HCT116 (cell line): ENCODE data around the gene WNT7B. TPM values are rescaled to one million over a fixed set of nuclear protein-coding genes. Genes with fewer than 3 reads are reported as not detected.

Experiments
- ATAC-seq: fragments of 200-7000 bp; cut with Tn5 transposase; 2 replicates; pipeline ENCODE4 v1.9.1; 2020; ENCODE audit warnings: mild to moderate bottlenecking, moderate library complexity
- BruUV-seq: library from RNA; stranded (reverse); fragments of 400-500 nt; replicated peaks from 2 replicates; lab custom pipeline; 2021; lab: Mats Ljungman, UMichigan
- CTCF ChIA-PET: fragments of 300-600 bp; sonication (Branson Sonifier 250); formaldehyde crosslinking; loops from one replicate; lab custom pipeline; 2021; ENCODE audit warnings: antibody characterized with exemption; lab: Charles Lee
- POLR2A ChIA-PET: fragments of 300-600, 350-600 bp; sonication (Branson Sonifier 250); formaldehyde crosslinking; loops from one replicate; lab custom pipeline; 2021; ENCODE audit warnings: antibody characterized with exemption; lab: Charles Lee
- RAD21 ChIA-PET, 2 experiments: fragments of 300-600 bp; sonication (Branson Sonifier 250); formaldehyde crosslinking; loops; one replicate each; lab custom pipeline; 2023; ENCODE audit warnings: low total read pairs in 2 of 2; ENCODE audit not compliant: uncharacterized antibody in 2 of 2, unreplicated experiment in 2 of 2, low non-redundant PET in 1 of 2; lab: Charles Lee
- DNase-seq: peaks from one replicate; pipeline ENCODE4 v3.0.0-alpha.2; 2010; ENCODE audit warnings: low read depth, low spot score
- H2AFZ ChIP-seq: fragments of 200-600 bp; shearing (Covaris generic), sonication (generic); 2 replicates; pipeline ENCODE4 v1.6.1; 2017; ENCODE audit warnings: low read depth, mixed run types, mixed read lengths, antibody characterized with exemption, low read length; ENCODE audit not compliant: poor library complexity, severe bottlenecking
- H3K27ac ChIP-seq: 2 replicates; pipeline ENCODE4 v1.5.1; 2012; ENCODE audit warnings: low read depth, low read length
- H3K27me3 ChIP-seq: fragments of 200-600 bp; sonication (generic); 2 replicates; pipeline ENCODE4 v1.6.1; 2016; ENCODE audit warnings: mixed run types, low read length, mixed read lengths; ENCODE audit not compliant: insufficient read depth
- H3K36me3 ChIP-seq, 2 experiments: fragments of 200-500 bp in 1 of 2; fragments of 200-600 bp in 1 of 2; sonication (Bioruptor generic) in 1 of 2; sonication (generic) in 1 of 2; 2 replicates each; pipeline versions ENCODE4 v1.5.1 to v1.6.1; 2014 to 2016; ENCODE audit warnings: low read length in 2 of 2, inconsistent platforms in 1 of 2, mixed read lengths in 1 of 2, mixed run types in 1 of 2; ENCODE audit not compliant: insufficient read depth in 2 of 2, control insufficient read depth in 1 of 2
- H3K4me1 ChIP-seq, 2 experiments: fragments of 200-600 bp in 1 of 2; sonication (generic) in 1 of 2; 2 replicates each; pipeline versions ENCODE4 v1.5.1 to v1.6.1; 2012 to 2017; ENCODE audit warnings: low read length in 2 of 2, inconsistent platforms in 1 of 2, mild to moderate bottlenecking in 1 of 2, mixed read lengths in 1 of 2, mixed run types in 1 of 2, moderate library complexity in 1 of 2; ENCODE audit not compliant: insufficient read depth in 2 of 2, control insufficient read depth in 1 of 2
- H3K4me2 ChIP-seq: fragments of 200-600 bp; sonication (generic); 2 replicates; pipeline ENCODE4 v1.6.1; 2017; ENCODE audit warnings: mixed run types, low read length, mixed read lengths
- H3K4me3 ChIP-seq, 2 experiments: fragments of 200-600 bp in 1 of 2; sonication (generic) in 1 of 2; replicated peaks in 1 of 2; 2 replicates each; pipeline ENCODE4 v1.5.1; 2011 to 2016; ENCODE audit warnings: low read length in 2 of 2, control low read depth in 1 of 2, low read depth in 1 of 2, mild to moderate bottlenecking in 1 of 2, mixed read lengths in 1 of 2, mixed run types in 1 of 2
- H3K79me2 ChIP-seq: fragments of 200-600 bp; sonication (generic); 2 replicates; pipeline ENCODE4 v1.6.1; 2017; ENCODE audit warnings: mild to moderate bottlenecking, mixed run types, low read length, moderate library complexity, mixed read lengths; ENCODE audit not compliant: insufficient read depth
- H3K9ac ChIP-seq: fragments of 200-600 bp; sonication (generic); 2 replicates; pipeline ENCODE4 v1.6.1; 2016; ENCODE audit warnings: low read length, mixed read lengths
- H3K9me2 ChIP-seq: fragments of 200-600 bp; sonication (generic), shearing (Covaris generic); 2 replicates; pipeline ENCODE4 v1.6.1; 2017; ENCODE audit warnings: mixed run types, mild to moderate bottlenecking, moderate library complexity; ENCODE audit not compliant: insufficient read depth
- H3K9me3 ChIP-seq, 2 experiments: fragments of 200-500 bp in 1 of 2; fragments of 200-600 bp in 1 of 2; sonication (Bioruptor generic) in 1 of 2; sonication (generic) in 1 of 2; 2 replicates each; pipeline ENCODE4 v1.6.1; 2014 to 2017; ENCODE audit warnings: low read length in 2 of 2, mixed read lengths in 2 of 2, inconsistent platforms in 1 of 2, low read depth in 1 of 2, mild to moderate bottlenecking in 1 of 2, mixed run types in 1 of 2, moderate library complexity in 1 of 2; ENCODE audit not compliant: control insufficient read depth in 1 of 2, insufficient read depth in 1 of 2
- H4K20me1 ChIP-seq: fragments of 200-600 bp; sonication (generic), shearing (Covaris generic); 2 replicates; pipeline ENCODE4 v1.6.1; 2017; ENCODE audit warnings: mixed run types, mild to moderate bottlenecking, moderate library complexity; ENCODE audit not compliant: insufficient read depth
- CEBPB ChIP-seq: IDR thresholded peaks from 2 replicates; pipeline ENCODE4 v1.6.1; 2012; ENCODE audit warnings: low read depth
- CTCF ChIP-seq, 3 experiments: fragments of 200-600 bp in 1 of 3; sonication (generic) in 1 of 3; IDR thresholded peaks in 2 of 3; conservative IDR thresholded peaks in 1 of 3; 2 replicates each; pipeline ENCODE4 v1.5.1; 2012 to 2017; ENCODE audit warnings: low read depth in 2 of 3, low read length in 2 of 3, antibody characterized with exemption in 1 of 3, borderline replicate concordance in 1 of 3, control low read depth in 1 of 3, mild to moderate bottlenecking in 1 of 3, mixed read lengths in 1 of 3, mixed run types in 1 of 3, moderate library complexity in 1 of 3; ENCODE audit not compliant: insufficient read depth in 1 of 3
- MAX ChIP-seq: IDR thresholded peaks from 2 replicates; pipeline ENCODE4 v1.6.1; 2012
- REST ChIP-seq: IDR thresholded peaks from 2 replicates; pipeline ENCODE4 v1.6.1; 2012; ENCODE audit warnings: low read depth
- SRF ChIP-seq: IDR thresholded peaks from 2 replicates; pipeline ENCODE4 v1.6.1; 2012; ENCODE audit warnings: low read depth
- YY1 ChIP-seq: IDR thresholded peaks from 2 replicates; pipeline ENCODE4 v1.6.1; 2011; ENCODE audit warnings: low read length, low read depth, moderate library complexity, mild to moderate bottlenecking; ENCODE audit not compliant: insufficient replicate concordance; ENCODE audit errors: extremely low read depth
- ZBTB33 ChIP-seq: IDR thresholded peaks from 2 replicates; pipeline ENCODE4 v1.6.1; 2011; ENCODE audit warnings: mild to moderate bottlenecking, low read length, moderate library complexity; ENCODE audit not compliant: insufficient replicate concordance; ENCODE audit errors: extremely low read depth
- ZFX ChIP-seq: fragments of 450-650 bp; IDR thresholded peaks from 2 replicates; pipeline ENCODE4 v1.6.1; 2017
- intact Hi-C: fragments of 100-400 bp; cut with micrococcal nuclease; formaldehyde crosslinking; loops from 2 replicates; pipeline ENCODE4 v1.10.0; 2022
- total RNA-seq: library from RNA; stranded (reverse); gene quantifications from one replicate; pipeline ENCODE4 v1.2.1, GENCODE V29; 2021; ENCODE audit not compliant: unreplicated experiment

The WNT7B gene
- total RNA-seq, 1 experiment from 2014 or later, result 10.5 TPM

- intact Hi-C loops, result no loop called here
- no peak overlapping the region for H3K4me3 ChIP-seq
Measured at GRCh38 chr22:45926433-45926832, 50.5 kb downstream of the WNT7B start.

More at GRCh38 chr22:45926433-45926832, 50.5 kb downstream of the WNT7B start:
- no peaks in the 10 kb centered on the region for H4K20me1 ChIP-seq
- H3K9me2 ChIP-seq, result no peaks in the 10 kb centered on the region
- H3K9ac ChIP-seq, result no peak overlapping the region
- H3K27me3 ChIP-seq, result no peaks in the 10 kb centered on the region
- no peak for TF ChIP-seq CEBPB
- no peak for TF ChIP-seq MAX
- no peak for TF ChIP-seq REST
- no peak for TF ChIP-seq ZBTB33
- no peak for TF ChIP-seq YY1
- no peak for TF ChIP-seq SRF
- TF ChIP-seq CTCF (IDR thresholded peaks at IDR 0.05 in 2 of 3, conservative IDR thresholded peaks at IDR 0.05 in 1 of 3; ENCODE audit: borderline replicate concordance in 1 of 3, insufficient read depth in 1 of 3, low read depth in 2 of 3, low read length in 2 of 3), result no peak
- no peak for TF ChIP-seq ZFX
- H3K4me1 ChIP-seq, result peaks cover 2 to 18% of the 10 kb centered on the region in 2 experiments; a peak in 3 of 4 replicates
- H3K9me3 ChIP-seq, result no peaks in the 10 kb centered on the region
- H3K4me2 ChIP-seq, result peak overlapping the region; percentile 44
- no peak overlapping the region for H2AFZ ChIP-seq
- POLR2A ChIA-PET, result no interaction called here
- ATAC-seq (no peak), DNase-seq (no peak)
- H3K36me3 ChIP-seq, result no peaks in the 10 kb centered on the region
- no TSS peak for BruUV-seq
- CTCF ChIA-PET, result no interaction called here
- H3K79me2 ChIP-seq, result no peaks in the 10 kb centered on the region
- RAD21 ChIA-PET, result no interaction called here
- H3K27ac ChIP-seq, result no peak overlapping the region
